Measurements from ENCODE around the gene PIM3. TPM values are rescaled to one million over a fixed set of nuclear protein-coding genes. Genes with fewer than 3 reads are reported as not detected.

PIM3 gene
- total RNA-seq, 2 donors from 2014 or later = 94.8 to 235 TPM

DNA sequence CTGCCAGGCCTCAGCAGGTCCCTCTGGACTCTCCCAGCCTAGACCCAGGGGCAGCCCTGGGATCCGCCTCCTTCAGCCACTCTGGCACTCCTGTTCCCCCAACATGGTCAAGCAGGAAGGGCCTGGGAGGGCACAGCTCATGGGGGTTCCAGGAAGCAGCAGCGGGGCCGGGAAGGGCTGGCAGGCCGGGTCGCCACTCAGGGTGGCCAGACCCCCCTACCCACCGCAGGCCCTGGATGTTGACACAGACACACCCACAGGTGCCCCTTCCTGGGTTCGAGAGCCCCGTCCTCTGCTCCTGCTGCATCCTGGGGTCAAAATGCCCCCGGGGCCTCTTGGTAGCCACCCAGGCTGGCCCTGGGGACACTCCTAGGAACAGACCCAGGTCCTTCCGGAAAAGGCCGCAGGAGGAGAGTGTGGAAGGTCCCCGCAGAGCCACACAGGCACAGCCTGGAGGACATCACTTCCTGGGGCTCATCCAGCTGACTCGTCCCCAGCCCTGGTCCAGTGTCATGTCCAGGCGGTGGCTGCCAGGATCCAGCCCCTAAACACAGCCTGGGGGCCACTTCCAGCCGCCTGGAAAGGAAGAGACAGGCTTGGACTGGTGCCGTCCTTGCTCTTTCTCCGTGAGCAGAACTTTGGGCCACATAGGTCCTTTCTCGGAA lies 6.8 kb upstream of the PIM3 start:
- no peak overlapping the region for H3K27ac Mint-ChIP-seq
- no peaks in the 10 kb centered on the region for H3K36me3 Mint-ChIP-seq (ENCODE audit: low read depth)
- H3K9me3 Mint-ChIP-seq = no peaks in the 10 kb centered on the region
- no peaks in the 10 kb centered on the region for H3K4me1 Mint-ChIP-seq
- no peak overlapping the region for H3K4me3 Mint-ChIP-seq
- ATAC-seq (replicated peaks) = no peak
- H3K27me3 Mint-ChIP-seq = no peaks in the 10 kb centered on the region

DNA sequence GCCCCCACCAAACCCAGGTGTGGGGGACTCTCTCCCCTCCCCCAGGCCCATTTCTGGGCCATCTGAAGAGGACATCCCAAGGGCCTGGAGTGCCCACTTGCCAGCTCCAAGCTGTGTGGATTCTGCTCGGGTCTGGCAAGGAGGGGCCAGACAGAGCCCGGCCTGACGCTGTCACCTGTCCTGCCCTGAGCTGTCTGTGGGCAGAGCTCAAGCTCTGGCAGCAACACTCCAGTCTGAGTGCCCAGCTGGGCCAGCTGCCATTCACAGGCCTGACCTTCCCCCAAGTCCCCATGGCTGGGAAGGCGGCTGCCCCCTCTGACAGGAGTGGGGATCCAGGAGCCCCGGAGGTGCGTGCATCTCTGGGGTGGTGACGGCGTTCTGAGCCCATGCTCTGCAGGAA lies 6.2 kb upstream of the PIM3 start:
- ATAC-seq (replicated peaks) = no peak
- H3K27ac Mint-ChIP-seq = no peak overlapping the region
- no peaks in the 10 kb centered on the region for H3K36me3 Mint-ChIP-seq (ENCODE audit: low read depth)

DNA sequence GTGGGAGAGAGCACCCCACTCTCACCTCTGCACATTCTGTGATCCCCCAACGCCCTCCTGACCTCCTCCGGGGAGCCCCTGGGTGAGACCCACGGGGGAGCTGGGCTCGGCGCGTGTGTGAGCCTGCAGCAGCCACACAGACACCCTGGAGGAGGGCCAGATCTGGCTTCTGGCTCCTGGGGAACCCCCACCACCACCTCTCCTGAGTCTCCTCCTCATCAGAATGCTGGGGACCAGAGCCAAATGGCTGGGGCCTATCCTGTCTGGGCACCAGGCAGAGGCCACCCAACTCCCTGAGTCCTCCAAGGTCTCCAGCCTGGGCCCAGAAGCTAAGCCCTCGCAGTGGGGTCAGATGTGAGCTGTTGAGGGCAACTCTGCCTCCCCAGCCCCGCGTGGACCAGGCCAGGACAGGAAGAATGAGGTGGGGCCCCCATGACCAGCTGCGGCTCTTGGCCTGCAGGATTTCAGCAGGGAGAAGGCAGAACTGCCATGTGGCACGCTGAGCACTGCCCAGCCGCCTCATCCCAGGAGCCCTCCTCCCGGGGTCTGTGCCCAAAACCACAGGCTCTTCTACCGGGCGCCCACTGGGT lies 5.5 kb upstream of the PIM3 start:
- no peaks in the 10 kb centered on the region for H3K27me3 Mint-ChIP-seq
- no peaks in the 10 kb centered on the region for H3K36me3 Mint-ChIP-seq (ENCODE audit: low read depth)
- no peak overlapping the region for H3K4me3 Mint-ChIP-seq
- H3K9me3 Mint-ChIP-seq = no peaks in the 10 kb centered on the region
- no peaks in the 10 kb centered on the region for H3K4me1 Mint-ChIP-seq
- ATAC-seq (replicated peaks) = no peak
- H3K27ac Mint-ChIP-seq = no peak overlapping the region

More for the DNA sequence above, 6.2 kb upstream of the PIM3 start:
- H3K27me3 Mint-ChIP-seq = no peaks in the 10 kb centered on the region
- H3K9me3 Mint-ChIP-seq = no peaks in the 10 kb centered on the region
- no peak overlapping the region for H3K4me3 Mint-ChIP-seq
- H3K4me1 Mint-ChIP-seq = no peaks in the 10 kb centered on the region

DNA sequence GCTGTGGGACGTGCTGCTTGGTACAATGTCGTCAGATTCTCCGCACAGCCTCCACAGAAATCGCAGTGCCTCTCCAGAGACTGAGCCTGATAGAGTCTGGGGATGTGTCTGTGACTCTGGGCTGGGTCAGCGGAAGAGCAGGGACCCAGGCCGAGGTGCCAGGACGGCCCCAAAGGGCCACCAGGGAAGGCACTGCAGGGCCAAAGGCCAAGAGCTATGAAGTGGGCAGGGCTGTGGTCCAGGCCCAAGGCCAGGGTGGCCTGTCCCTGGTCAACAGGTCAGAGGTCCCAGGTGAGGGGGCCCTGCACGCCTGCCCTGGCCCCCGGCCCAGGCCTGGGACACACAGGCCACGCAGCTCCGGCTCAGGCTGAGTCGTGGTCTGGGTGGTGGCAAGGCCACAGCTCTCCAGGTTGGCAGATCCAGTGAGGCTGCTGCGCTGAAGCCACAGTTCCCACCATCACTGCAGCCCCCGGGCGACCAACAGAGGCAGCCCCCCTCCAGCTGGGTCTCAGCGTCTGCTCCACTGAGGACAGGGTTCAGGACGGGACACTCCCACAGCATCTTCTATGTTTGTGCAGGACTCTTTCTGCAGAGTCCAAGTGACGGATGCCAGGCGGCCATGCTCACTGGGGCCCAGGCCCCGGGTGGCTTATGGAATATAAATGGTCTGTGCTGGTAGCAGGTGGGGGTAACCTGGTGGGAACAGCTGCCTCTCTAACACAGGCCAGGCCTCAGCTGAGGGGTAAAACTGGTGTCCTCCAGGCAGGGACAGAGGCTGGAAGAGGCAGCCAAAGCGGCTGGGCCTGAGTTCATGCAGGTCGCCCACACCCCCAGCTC lies 4.8 kb upstream of the PIM3 start:
- H3K4me3 Mint-ChIP-seq = no peak overlapping the region
- H3K36me3 Mint-ChIP-seq (ENCODE audit: low read depth) = no peaks in the 10 kb centered on the region
- H3K27ac Mint-ChIP-seq = no peak overlapping the region
- ATAC-seq (replicated peaks) = no peak
- H3K4me1 Mint-ChIP-seq = no peaks in the 10 kb centered on the region
- H3K9me3 Mint-ChIP-seq = no peaks in the 10 kb centered on the region
- no peaks in the 10 kb centered on the region for H3K27me3 Mint-ChIP-seq

DNA sequence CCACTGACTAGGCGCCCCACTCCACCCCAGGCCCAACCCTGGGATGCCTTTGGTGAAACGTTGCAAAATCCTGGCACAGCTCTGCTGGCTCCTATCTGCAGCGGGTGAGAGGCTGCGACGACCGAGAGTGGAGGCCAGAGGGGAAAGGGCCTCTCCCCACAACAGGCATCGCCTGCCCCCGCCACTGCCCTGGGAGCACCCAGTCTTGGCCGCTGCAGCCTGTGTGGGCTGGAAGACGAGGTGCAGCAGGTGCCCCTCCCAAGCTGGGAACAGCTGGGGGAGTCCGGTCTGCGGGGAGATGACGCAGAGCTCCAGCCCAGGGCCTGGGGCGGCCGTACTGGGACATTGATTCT lies 4.2 kb upstream of the PIM3 start:
- no peak overlapping the region for H3K27ac Mint-ChIP-seq
- no peaks in the 10 kb centered on the region for H3K9me3 Mint-ChIP-seq
- no peaks in the 10 kb centered on the region for H3K27me3 Mint-ChIP-seq
- no peak overlapping the region for H3K4me3 Mint-ChIP-seq
- ATAC-seq (replicated peaks) = no peak
- H3K36me3 Mint-ChIP-seq (ENCODE audit: low read depth) = peaks cover 3% of the 10 kb centered on the region
- H3K4me1 Mint-ChIP-seq = no peaks in the 10 kb centered on the region

DNA sequence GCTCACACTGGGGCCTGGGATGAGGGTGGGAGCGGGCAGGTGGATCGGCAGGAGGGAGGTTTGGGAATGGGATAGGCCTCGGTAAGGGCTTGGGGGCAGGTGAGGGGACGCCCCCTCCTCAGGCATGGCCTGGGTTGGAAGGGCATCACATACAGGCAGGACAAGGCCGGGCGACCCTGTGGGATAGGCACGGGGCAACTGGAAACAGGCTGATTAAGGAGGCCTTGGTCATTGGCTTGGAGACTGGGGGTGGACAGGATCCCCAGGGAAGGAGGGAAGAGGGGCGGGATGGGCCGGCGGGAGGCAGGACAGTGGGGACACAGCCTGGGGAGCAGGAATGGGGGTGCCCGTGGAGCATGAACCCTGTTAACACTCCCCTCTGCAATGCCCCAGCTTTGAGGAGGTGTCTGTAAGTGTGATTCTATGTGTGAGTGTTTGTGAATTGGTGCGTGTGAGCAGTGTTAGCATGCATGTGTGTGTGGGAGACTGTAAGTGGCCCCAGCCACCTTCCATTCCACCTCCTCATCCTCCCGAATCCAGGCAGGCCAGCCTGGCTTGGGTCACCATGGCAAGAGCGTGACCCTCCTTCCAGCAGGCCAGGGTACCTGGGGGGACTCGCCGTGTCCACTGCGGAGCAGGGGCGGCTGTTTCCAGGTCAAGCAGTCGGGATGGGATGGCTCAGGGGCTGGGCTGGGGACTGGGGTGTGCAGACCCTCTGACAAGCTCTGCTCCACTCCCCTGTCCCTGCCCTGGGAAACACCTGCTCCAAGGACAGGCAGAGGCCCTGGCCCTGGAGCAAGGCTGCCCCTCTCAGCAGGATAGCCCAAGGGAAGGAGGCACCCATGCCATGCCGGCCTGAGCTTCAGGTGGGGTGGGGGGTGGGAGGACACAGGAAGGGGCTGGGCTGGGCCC lies 3.4 kb upstream of the PIM3 start:
- no peak overlapping the region for H3K27ac Mint-ChIP-seq
- ATAC-seq (replicated peaks) = no peak

DNA sequence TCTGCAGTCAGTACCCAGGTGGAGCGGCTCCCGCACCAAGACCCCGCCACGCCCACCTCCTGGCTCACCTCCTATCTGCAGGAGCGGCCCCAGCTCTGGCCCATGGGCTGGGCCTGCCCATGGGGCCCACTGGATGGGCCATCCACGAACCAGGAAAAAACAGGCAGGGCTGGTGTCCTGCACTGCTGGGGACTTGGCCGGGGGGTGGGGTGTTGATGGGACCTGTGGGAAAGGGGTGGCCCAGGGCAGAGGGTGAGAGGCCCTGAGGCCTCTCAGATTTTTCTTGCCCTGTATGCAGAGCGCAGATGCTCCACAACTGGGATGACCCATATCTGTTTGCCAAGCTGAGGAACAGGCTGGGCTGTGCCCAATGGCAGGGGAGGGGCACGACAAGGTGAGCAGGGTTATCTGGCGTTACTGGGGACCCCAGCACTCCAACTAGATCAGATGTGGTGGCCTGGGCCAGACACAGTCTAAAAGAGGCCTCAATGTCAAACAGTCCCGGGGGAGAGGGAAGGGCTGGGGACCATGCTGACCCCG lies 2.7 kb upstream of the PIM3 start:
- Mint-ChIP-seq H3K4me1 (no peaks in the 10 kb centered on the region), H3K9me3 (no peaks in the 10 kb centered on the region), H3K27ac (no peak overlapping the region), H3K27me3 (no peaks in the 10 kb centered on the region), H3K4me3 (peak overlapping the region; percentile 84), H3K36me3 (ENCODE audit: low read depth) (peaks cover 18% of the 10 kb centered on the region)
- no peak for ATAC-seq (replicated peaks)

More for the DNA sequence above, 3.4 kb upstream of the PIM3 start:
- Mint-ChIP-seq H3K9me3 (no peaks in the 10 kb centered on the region), H3K4me1 (no peaks in the 10 kb centered on the region), H3K4me3 (no peak overlapping the region), H3K27me3 (no peaks in the 10 kb centered on the region), H3K36me3 (ENCODE audit: low read depth) (peaks cover 10% of the 10 kb centered on the region)

DNA sequence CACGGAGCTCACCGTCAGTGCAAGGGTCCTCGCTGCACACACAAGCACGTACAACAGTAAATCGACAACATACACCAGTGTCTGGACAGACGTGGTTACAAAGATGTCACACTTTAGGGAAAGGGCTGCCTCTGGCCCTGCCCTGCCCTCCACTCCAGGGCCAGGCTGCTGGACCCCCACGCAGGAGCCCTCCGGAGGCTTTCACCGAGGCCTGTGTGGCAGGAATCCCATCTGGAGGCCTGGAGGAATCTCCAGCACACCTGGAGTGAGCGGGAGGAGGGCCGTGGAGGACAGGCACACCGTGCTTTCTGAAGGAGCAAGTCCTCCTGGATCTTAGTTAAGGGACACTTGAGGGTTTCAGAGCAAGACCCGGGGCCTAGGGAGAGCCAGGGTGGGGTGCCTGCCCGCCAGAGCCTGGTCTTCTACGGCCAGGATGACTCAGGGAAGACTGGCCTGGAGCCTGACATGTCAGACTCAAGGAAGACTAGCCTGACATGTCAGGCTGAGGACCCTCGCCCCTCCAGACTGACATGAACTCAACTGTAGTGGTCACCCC lies 2.1 kb upstream of the PIM3 start:
- Mint-ChIP-seq H3K27ac (peak overlapping the region; percentile 87), H3K9me3 (no peaks in the 10 kb centered on the region), H3K27me3 (no peaks in the 10 kb centered on the region), H3K4me1 (no peaks in the 10 kb centered on the region), H3K36me3 (ENCODE audit: low read depth) (peaks cover 23% of the 10 kb centered on the region), H3K4me3 (peak overlapping the region; percentile 84)
- ATAC-seq (replicated peaks) = no peak

DNA sequence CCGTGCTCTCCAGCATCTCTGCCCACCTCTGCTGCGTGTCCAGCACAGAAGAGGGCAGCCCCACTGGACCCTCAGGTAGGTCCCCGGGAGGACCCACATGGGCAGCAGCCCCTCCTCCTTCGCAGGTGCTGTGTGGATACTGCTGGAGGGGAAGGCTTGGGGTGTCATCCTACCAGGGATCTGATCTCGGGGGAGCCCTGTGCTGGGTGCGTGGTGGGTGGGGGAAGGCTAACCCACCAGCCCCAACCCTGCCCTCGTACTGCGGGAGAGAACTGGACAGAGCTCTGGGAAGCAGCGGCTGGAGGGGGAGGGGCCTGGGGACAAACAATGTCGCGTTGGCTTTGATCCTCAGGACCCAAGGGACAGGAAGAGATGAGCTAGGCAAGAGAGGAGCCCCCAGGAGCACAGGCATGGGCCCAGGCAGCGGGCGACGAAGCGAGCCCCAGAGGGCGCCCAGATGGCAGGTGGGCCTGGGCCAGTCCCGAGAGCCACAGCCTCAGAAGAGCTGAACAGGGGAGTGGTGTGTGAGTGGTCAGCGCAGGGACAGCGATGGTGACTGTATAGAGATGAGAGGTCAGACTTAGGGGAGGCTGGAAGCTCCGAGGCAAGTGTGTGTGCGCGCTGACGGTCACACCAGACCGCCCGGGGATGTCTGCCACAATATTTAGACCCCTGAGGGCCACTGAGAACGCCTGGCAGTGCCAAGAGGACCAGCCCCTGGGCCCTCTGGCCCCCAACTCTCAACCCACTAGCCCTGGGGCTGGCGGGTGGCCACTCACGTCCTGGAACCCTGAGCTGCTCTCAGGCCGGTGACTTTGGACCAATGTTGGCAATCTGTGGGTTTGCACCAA lies 1.4 kb upstream of the PIM3 start:
- H3K4me1 Mint-ChIP-seq = no peaks in the 10 kb centered on the region
- H3K27me3 Mint-ChIP-seq = no peaks in the 10 kb centered on the region
- ATAC-seq (replicated peaks) = no peak
- peaks cover 30% of the 10 kb centered on the region for H3K36me3 Mint-ChIP-seq (ENCODE audit: low read depth)
- peak overlapping the region; percentile 87 for H3K27ac Mint-ChIP-seq
- no peaks in the 10 kb centered on the region for H3K9me3 Mint-ChIP-seq
- peak overlapping the region; percentile 84 for H3K4me3 Mint-ChIP-seq

DNA sequence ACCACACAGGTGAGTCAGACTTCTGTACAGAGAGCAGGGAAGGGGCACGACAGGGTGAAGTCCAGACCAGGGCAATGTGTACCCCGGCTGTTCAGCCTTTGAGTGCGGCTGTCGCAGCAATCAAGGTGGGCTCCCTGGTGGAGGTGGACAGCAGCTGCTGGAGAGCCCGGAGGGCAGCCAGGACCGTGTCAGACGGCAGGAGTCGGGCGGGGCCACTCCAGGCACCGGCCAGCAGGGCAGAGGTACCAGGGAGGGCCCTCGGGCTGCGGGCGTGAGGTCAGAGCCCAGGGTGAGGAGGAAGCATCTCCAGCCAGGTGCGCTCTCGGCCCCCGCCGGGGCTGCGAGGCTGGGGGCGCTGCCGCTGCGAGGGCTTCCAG lies 802 bp upstream of the PIM3 start:
- ATAC-seq (replicated peaks) = peak; percentile 32
- H3K4me1 Mint-ChIP-seq = no peaks in the 10 kb centered on the region
- no peaks in the 10 kb centered on the region for H3K9me3 Mint-ChIP-seq
- peak overlapping the region; percentile 84 for H3K4me3 Mint-ChIP-seq
- no peaks in the 10 kb centered on the region for H3K27me3 Mint-ChIP-seq
- peaks cover 36% of the 10 kb centered on the region for H3K36me3 Mint-ChIP-seq (ENCODE audit: low read depth)
- H3K27ac Mint-ChIP-seq = peak overlapping the region; percentile 87

DNA sequence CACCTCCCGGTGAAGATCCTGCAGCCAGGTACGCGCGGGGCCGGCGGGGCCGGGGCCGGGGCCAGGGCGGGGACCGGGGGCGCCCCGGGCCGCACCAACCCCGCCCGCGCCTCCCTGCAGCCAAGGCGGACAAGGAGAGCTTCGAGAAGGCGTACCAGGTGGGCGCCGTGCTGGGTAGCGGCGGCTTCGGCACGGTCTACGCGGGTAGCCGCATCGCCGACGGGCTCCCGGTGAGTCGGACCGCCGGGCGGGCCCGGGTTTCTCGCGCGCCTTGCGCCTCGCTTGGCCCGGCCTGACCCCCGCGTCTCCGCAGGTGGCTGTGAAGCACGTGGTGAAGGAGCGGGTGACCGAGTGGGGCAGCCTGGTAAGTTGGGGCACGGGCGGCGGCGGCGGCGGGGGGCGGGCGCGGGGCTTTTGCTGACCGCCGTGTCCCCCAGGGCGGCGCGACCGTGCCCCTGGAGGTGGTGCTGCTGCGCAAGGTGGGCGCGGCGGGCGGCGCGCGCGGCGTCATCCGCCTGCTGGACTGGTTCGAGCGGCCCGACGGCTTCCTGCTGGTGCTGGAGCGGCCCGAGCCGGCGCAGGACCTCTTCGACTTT lies 531 bp downstream of the PIM3 start:
- Mint-ChIP-seq H3K4me3 (peak overlapping the region; percentile 87), H3K27ac (peak overlapping the region; percentile 88), H3K4me1 (no peaks in the 10 kb centered on the region), H3K9me3 (no peaks in the 10 kb centered on the region), H3K27me3 (no peaks in the 10 kb centered on the region), H3K36me3 (ENCODE audit: low read depth) (peaks cover 50% of the 10 kb centered on the region)
- ATAC-seq (replicated peaks) = no peak

DNA sequence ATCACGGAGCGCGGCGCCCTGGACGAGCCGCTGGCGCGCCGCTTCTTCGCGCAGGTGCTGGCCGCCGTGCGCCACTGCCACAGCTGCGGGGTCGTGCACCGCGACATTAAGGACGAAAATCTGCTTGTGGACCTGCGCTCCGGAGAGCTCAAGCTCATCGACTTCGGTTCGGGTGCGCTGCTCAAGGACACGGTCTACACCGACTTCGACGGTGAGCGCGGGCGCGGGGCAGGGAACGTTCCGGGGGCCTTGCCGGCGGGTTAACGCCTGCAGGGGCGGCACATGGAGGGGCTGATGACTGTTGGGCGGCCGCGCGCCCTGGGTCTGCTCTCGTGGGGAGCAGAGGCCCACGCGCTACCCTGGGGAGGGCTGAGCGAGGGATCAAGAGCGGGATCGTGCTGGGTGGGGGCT lies 1.0 kb downstream of the PIM3 start:
- H3K27me3 Mint-ChIP-seq = no peaks in the 10 kb centered on the region
- H3K9me3 Mint-ChIP-seq = no peaks in the 10 kb centered on the region
- H3K4me3 Mint-ChIP-seq = peak overlapping the region; percentile 87
- H3K4me1 Mint-ChIP-seq = no peaks in the 10 kb centered on the region
- H3K27ac Mint-ChIP-seq = peak overlapping the region; percentile 88
- ATAC-seq (replicated peaks) = peak; percentile 2
- peaks cover 54% of the 10 kb centered on the region for H3K36me3 Mint-ChIP-seq (ENCODE audit: low read depth)
